ENCODE data around the gene ZNF343. TPM values are rescaled to one million over a fixed set of nuclear protein-coding genes. Genes with fewer than 3 reads are reported as not detected.

Gene ZNF343
- total RNA-seq, result 8.0 and 9.3 TPM in 2 replicates

DNA sequence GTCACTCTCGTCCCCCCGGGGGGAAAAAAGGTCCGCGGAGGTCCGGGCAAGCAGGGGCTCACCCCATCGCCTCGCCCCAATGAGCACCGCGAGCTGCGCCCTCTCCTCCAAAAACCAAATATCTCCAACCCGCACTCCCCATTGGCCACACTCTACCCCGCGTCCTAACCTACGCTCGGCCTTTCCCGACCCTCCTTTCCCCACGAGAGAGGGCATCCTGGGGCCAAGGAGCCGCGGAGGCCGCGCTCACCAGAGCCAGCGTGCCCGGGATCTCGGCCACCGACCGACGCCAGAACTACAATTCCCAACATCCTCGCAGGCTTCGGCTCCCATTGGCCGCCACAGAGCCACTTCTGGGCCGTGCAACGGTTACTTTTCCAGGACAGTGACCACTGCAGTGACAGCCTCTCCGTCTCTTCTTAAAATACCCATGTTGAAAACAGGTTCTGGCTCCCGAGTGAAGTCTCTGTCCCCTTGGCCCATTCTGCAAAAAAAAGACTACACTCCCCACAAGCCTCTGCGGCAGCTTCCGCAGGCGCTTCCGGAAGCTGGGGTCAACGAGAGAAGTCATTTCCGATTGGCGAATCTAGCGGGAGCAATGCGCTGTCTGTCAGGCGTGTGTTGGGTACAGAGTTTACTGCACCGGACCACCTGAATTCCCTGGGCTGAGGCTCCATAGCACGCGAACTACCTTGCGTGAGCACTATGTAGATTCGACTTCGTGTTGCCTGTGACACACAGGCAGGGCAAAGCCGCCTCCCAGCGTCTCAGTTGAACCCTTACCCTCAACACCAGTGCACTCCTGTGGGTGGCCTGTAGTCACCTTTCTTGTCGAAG is at the start of gene ZNF343:
Gene ZNF343, minus strand, starts transcription at position 285 of the 837 bp plus-strand sequence. CDS start 15,020 bp downstream, outside the sequence.

DNA sequence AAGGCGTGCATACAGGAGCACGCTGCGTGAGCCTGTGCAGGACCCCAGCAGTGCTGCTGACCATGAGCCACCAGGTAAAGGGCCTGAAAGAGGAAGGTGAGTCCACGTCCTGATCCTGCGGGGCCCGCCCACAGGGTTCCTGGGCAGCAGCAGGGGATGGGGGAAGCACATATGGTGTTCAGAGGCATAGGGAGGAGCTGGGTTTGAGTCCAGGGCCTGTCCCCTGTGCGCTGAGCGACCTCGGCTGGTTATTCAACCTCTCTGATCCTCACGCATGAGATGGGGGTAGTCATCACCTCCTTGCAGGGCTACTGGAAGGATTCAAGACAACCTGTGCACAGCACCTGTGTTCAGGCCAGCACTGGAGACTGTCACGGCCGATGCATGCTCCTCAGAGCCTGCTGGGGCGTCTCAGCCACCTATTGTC is 27.9 kb upstream of the ZNF343 start, which contains the start of gene TMC2:
Gene TMC2, plus strand, starts transcription at position 14 of the 427 bp plus-strand sequence. Its CDS starts 49 bp downstream, at position 63.

GRCh38 chr20:2470423-2471193 is 38.1 kb downstream of the ZNF343 start, which contains the start of gene SNRPB:
Gene SNRPB (minus strand): TSS chr20:2470789. CDS start chr20:2470690, 99 bp downstream.

Other genes with a start within 250 kb of the ZNF343 start
- 0.14 and 0.35 TPM in 2 replicates for gene TGM3, start 212.9 kb downstream of the ZNF343 start, total RNA-seq
- not detected in 2 replicates for gene TGM6, start 128.0 kb downstream of the ZNF343 start, total RNA-seq
- 495 and 551 TPM in 2 replicates for gene SNRPB, start 38.1 kb downstream of the ZNF343 start, total RNA-seq
- gene TMC2, start 27.7 kb upstream of the ZNF343 start, total RNA-seq, result not detected in 2 replicates
- 157 and 166 TPM in 2 replicates for gene NOP56, start 143.7 kb upstream of the ZNF343 start, total RNA-seq
- gene IDH3B, start 155.3 kb upstream of the ZNF343 start, total RNA-seq, result 116 and 122 TPM in 2 replicates
- 0.21 TPM in 1 of 2 replicates, not detected in the other for gene EBF4, start 183.9 kb upstream of the ZNF343 start, total RNA-seq

Measured in airway epithelial cell (primary cell).